GM11168 (cell line): ENCODE data around the gene EPB41L4A.
"Not testable (repeated sequence)": the region's sequence is repeated elsewhere in the genome, so short reads cannot be mapped to it uniquely, and the experiment has no call there.

ENCODE experiments used
- in situ Hi-C: fragments of 300-500 bp; cut with MboI; formaldehyde crosslinking; loops from one replicate; pipeline ENCODE4 v1.12.0; 2022; ENCODE audit warnings: low sequenced_read_pairs; ENCODE audit not compliant: unreplicated experiment

Gene EPB41L4A, protein sequence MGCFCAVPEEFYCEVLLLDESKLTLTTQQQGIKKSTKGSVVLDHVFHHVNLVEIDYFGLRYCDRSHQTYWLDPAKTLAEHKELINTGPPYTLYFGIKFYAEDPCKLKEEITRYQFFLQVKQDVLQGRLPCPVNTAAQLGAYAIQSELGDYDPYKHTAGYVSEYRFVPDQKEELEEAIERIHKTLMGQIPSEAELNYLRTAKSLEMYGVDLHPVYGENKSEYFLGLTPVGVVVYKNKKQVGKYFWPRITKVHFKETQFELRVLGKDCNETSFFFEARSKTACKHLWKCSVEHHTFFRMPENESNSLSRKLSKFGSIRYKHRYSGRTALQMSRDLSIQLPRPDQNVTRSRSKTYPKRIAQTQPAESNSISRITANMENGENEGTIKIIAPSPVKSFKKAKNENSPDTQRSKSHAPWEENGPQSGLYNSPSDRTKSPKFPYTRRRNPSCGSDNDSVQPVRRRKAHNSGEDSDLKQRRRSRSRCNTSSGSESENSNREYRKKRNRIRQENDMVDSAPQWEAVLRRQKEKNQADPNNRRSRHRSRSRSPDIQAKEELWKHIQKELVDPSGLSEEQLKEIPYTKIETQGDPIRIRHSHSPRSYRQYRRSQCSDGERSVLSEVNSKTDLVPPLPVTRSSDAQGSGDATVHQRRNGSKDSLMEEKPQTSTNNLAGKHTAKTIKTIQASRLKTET

DNA sequence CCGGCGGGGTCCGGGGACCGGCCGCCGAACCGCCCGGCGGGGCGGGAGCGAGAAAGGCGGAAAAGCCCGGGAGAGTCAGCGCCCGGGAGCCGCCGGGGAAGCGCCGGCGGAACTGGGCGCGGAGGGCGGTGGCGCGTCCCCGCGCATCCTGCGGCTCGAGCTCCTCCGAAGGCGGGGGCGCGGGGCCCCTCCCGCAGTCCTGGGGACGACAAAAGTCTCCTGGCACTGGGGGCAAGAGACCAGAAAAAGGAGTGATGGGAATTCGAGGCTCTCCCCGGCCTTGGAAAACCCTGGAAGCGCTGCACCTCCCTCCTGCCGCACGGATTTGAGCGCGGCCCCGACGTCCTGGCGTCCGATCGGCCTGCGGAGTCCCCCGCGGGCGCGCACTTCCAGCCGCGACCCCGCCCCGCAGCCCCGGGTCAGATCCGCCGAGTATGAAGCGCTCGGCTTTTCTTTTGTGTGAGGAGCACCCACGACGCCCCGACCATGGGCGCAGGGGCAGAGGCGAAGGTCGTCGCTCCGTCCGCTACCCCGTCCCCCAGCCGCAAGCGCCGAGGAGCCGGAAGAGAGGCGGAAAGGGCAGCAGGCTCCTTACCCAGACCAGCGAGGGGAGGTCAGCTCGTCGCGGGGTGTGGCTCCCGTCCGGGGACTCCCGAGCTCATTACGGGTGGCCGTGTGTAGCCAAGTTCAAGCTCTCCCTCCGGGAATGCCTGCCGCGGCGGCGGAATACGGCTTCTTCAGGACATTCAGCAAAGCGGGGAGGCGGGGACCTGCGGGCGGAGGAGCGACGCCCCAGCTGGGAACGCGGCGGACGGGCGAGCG is at the start of gene EPB41L4A:
Gene EPB41L4A, minus strand, starts transcription at position 114 of the 822 bp plus-strand sequence. CDS start 238 bp downstream, outside the sequence.
- in situ Hi-C loops = no loop called here

DNA sequence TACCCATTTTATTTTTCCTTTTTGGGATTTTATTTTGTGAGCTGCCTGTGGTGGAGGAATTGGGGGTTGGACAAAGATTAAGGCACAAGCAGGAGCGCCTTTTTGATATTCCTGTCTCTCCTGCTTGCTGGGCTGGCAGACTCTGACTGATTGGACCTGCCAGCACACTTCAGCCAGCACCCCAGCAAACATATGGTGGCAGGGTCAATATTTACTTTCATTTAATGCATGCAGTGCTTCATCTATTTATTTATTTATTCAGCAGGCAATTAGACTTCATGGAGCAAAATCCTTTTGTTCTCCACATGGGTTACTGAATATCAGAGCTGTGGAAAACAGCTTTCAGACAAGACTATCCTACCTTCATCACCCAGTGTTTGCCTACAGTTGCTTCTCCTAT is 48.4 kb upstream of the EPB41L4A start:
- in situ Hi-C loops = no loop called here

DNA sequence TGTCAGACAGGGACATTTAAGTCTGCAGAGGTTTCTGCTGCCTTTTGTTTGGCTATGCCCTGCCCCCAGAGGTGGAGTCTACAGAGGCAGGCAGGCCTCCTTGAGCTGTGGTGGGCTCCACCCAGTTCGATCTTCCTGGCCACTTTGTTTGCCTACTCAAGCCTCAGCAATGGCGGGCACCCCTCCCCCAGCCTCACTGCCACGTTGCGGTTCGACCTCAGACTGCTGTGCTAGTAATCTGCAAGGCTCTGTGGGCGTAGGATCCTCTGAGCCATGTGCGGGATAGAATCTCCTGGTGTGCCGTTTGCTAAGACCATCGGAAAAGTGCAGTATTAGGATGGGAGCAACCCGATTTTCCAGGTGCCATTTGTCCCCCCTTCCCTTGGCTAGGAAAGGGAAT is 47.2 kb upstream of the EPB41L4A start:
- in situ Hi-C loops = not testable (repeated sequence)

DNA sequence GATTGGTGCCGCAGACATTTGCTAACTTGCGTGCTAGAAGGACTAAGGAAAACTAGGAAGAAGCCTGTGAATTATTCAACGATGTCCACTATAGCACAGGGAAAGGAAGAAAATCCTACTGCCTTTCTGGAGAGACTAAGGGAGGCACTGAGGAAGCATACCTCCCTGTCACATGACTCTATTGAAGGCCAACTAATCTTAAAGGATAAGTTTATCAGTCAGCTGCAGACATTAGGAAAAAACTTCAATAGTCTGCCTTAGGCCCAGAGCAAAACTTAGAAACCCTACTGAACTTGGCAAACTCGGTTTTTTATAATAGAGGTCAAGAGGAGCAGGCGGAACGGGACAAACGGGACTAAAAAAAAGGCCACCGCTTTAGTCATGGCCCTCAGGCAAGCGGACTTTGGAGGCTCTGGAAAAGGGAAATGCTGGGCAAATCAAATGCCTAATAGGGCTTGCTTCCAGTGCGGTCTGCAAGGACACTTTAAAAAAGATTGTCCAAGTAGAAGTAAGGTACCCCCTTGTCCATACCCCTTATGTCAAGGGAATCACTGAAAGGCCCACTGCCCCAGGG is 28.2 kb upstream of the EPB41L4A start:
- in situ Hi-C loops = not testable (repeated sequence)

DNA sequence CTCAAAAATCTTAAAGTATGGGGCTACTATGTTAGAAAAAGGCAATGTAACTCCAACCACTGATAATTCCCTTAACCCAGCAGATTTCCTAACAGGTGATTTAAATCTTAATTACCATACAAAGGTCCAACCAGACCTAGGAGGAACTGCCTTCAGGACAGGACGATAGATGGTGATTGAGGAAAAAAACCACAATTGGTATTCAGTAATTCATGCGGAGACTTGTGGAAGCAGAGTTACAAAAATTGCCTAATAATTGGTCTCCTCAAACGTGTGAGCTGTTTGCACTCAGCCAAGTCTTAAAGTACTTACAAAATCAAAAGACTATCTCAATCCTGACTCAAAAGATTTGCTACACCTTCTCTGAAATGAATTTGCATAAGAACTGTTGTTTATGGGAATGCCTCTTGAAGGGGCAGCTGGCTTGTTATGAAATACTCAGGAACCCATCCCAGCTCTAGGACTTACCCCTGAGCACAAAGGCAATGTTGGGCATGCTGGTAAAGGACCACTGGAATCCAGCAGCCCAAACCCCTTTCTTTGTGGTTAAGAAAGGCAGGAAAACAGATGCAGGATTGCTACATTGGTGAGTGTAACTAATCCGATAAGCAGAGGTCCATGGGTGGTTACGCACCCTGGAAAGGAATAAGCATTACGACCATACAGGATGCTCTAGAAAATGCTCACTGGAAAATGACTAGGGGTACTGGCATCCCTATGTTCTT is 26.7 kb upstream of the EPB41L4A start:
- in situ Hi-C loops = no loop called here

DNA sequence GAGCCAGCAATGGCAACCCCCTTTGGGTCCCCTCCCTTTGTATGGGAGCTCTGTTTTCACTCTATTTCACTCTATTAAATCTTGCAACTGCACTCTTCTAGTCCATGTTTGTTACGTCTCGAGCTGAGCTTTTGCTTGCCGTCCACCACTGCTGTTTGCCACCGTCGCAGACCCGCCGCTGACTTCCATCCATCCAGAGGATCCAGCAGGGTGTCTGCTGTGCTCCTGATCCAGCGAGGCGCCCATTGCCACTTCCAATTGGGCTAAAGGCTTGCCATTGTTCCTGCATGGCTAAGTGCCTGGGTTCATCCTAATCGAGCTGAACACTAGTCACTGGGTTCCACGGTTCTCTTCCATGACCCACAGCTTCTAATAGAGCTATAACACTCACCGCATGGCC is 24.9 kb upstream of the EPB41L4A start:
- in situ Hi-C loops = not testable (repeated sequence)

DNA sequence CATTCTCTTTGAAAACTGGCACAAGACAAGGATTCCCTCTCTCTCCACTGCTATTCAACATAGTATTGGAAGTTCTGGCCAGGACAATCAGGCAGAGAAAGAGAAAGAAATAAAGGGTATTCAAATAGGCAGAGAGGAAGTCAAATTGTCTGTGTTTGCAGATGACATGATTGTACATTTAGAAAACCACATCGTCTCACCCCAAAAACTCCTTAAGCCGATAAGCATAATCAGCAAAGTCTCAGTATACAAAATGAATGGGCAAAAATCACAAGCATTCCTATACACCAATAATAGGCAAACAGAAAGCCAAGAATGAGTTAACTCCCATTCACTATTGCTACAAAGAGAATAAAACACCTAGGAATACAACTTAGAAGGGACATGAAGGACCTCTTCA is 21.0 kb upstream of the EPB41L4A start:
- in situ Hi-C loops = no loop called here

DNA sequence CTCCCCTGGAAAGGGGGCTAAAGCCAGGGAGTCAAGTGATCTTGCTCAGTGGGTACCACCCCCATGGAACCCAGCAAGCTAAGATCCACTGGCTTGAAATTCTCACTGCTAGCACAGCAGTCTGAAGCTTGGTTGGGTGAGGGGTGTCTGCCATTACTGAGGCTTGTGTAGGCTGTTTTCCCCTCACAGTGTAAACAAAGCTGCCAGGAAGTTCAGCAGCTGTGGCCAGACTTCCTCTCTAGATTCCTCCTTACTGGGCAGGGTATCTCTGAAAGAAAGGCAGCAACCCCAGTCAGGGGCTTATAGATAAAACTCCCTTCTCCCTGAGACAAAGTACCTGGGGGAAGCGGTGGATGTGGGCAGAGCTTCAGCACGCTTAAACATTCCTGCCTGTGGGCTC is 17.1 kb upstream of the EPB41L4A start:
- in situ Hi-C loops = no loop called here

DNA sequence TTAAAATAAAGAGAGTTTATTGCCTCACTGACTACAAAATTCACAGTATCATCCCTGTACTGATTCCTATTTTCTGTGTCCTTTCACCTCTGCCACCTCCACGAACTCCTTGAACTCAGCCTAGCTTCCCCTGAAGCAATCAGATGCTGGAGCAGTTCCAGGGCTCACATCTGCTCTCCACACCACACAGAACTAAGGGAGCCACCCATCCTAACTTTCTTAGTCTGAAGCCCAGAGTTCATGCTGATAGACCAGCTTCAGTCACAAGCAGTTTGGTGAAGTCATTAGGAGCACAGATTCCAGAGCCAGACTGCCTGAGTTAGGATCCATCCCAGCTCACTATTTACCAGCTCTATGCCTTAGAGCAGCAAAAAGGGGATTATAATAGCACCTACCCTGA is 15.6 kb upstream of the EPB41L4A start:
- in situ Hi-C loops = no loop called here

DNA sequence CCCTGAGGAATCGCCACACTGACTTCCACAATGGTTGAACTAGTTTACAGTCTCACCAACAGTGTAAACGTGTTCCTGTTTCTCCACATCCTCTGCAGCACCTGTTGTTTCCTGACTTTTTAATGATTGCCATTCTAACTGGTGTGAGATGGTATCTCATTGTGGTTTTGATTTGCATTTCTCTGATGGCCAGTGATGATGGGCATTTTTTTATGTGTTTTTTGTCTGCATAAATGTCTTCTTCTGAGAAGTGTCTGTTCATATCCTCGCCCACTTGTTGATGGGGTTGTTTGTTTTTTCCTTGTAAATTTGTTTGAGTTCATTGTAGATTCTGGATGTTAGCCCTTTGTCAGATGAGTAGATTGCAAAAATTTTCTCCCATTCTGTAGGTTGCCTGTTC is 7.1 kb upstream of the EPB41L4A start:
- in situ Hi-C loops = not testable (repeated sequence)

DNA sequence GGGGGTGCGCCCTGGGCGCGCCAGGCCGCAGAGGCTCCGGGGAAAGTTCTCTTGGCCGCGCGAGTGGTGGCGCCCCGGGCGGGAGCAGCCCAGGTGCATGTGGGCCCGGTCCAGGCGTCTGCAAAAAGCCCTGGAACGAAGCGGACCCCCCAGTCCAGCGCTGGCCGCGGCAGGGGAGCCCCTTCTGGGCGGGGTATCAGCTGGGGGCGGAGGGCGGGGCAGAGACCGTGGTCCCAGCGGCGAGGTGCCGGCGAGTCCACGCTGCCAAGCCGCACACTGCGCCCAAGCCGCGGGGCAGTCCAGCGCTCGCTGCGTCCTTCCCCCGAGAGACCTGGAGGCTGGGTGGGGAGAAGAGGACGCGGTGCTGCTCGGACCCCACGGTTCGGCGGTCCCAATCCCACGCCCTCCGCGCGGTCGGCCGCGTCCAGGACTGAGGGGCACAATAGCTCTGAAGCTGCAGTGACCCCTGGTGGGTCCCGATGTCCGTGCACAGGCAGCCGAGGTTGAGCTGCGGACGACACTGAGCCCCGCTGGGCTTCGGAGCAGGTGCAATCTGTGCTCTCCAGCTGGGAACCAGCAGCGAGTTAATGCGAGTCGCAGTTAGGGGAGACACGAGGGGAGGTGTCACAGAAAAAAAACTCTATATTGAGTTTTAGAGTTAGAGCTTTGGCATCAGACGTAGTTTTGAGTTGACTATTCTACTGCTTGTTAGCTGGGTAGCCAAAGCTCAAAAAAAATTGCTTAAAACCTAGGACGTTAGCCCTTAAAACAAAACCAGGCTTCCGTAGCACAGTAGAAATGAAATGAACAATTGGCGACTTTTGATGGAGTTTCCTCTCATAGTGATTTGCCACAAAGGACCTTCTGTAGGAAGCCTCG is 1.1 kb upstream of the EPB41L4A start:
- in situ Hi-C loops = no loop called here

DNA sequence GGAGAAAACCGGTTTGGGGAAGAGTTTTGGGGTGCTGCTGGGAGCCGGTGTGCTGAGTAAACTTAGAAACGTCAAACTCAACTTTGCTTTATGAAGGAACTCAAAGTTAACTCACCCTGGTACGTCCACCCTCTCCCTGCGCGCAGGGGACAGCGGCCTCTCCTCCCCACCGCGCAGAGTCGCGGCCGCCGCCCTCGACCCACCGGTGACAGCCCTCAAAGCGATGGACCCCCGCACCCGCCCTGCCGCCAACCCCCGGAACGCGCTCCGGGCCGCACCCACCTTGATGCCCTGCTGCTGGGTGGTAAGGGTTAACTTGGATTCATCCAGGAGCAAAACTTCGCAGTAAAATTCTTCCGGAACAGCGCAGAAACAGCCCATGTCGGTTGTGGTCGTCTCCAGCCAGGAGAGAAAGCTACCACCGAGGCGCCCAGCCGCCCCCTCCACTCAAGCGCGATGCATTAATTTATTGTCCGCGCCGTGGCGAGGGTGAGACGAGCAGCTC is 366 bp downstream of the EPB41L4A start:
- in situ Hi-C loops = no loop called here

DNA sequence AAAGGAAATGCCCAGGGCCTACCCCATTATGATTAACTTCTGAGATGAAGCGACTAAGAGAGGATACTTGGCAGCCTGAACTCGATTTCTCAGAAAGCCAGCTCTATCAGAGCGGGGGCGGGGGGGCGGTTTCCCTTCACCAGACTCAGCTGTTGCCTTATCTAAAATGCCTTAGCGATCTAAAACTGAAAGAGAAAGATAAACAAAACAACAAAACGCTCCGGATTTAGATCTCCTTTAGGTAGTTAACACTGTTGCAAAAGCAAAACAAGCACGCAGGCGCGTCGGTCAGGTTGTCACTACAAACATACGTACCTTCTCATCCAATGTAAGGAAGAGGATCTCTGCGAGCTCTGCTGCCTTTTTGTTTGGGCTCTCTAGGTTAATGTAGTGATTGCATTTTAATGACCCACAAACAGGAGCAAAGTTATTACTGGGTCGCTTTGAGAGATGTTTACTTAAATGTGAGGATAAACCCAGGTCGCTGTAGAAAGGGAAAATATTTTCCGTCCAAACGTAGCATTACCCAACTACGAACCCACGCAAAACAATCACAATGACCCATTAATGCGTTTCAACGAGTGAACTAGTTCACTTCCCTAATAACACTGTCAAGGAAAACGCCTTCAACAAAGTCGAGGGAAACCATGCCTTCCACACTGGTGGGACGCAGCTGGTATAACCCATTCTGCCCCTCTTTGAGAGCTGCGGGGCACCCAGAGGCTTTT is 982 bp downstream of the EPB41L4A start:
- in situ Hi-C loops = no loop called here

DNA sequence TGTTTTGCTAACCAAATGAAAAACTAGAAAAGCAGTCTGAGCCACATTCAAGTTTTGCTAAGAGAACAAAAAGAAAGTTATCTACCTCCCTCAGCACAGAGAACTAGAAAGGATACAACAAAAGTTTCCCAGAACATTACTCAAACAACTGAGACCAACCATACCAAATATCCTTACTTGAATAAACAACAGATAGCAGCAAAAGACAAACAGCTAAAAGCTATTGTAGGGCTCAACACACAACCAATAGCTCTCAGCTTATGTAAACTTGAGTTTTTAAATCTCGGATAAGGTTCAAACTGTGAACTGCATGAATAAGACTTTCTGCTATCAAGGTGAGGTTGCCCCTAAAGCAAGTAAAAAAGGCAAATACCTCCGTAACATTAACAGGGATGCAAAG is 3.5 kb downstream of the EPB41L4A start:
- in situ Hi-C loops = no loop called here

DNA sequence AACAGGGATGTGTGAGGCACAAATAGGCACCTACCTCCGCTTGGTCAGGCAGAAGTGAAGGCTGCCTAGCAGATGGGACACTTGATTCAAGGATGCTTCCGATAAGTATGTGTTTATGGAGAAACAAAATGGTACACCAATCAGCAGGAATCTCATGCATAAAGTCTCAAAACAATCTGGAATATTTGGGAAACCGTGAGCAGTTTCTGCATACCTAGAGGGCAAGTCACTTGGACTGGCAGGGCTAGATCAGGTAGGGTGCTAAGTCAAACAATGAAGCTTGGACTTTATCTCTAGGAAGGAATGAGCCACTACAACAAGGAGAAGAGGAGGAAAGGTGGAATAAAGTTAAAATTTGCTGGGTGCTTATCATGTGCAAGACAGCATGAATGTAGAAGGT is 5.5 kb downstream of the EPB41L4A start:
- in situ Hi-C loops = no loop called here

DNA sequence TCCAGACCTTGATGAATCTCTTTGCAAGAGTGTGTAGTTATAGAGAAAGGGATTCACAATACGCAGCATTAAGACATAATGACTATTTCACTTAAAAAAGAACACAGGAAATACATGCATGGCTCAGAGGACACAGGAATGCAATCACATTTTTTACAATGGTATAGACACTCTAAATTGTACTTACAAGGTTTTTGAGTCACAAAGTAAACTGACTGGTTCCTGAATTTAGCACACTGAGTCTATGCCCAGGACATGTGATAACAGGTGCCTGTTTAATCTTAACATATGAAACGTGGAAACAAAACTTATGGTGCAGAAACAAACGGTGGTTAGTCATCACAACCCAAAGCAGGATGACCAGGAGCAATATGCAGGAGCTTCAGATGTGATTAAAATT is 6.7 kb downstream of the EPB41L4A start:
- in situ Hi-C loops = no loop called here

DNA sequence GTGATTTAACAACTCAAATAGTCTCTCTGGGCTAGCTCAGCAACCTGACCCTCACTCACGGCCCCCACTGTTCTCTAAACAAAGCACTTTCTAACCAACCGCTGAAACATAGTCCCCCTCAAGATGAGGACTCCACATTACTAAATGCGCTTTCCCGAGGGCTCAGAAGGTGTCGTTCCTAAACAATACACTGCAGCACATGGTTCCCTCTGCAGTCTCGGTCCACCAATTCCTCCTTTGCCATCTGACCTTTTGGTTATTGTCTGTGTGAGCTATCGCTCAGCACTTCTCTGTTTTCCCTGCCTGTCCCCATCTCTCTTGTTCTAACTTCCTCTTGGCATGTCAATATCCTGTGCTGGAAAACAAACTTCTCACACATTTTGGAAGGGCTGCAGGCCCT is 7.2 kb downstream of the EPB41L4A start:
- in situ Hi-C loops = no loop called here

DNA sequence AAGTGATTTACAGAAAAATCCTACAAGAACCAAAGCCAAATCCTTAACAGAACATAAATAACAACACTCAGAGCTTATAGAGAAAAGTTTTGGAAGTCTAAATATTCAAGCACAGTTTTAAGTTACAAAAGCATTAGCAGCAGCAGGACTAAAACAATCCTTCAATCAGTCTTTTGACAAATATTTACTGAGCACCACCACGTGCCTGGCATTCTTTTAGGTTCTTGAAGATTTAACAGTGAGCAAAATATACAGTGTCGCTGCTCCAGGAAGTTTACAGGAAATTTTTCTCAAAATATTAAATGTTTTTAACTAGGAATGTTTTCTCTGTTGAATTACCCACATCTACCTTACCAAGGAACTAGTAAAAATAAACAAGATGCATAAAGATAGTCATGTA is 11.4 kb downstream of the EPB41L4A start:
- in situ Hi-C loops = no loop called here
